ENCODE measurements around the gene GPR161.

- no peak for TF ChIP-seq CTCF (IDR thresholded peaks at IDR 0.05)
- TF ChIP-seq POLR2AphosphoS5 (IDR thresholded peaks at IDR 0.05) = no peak
- TF ChIP-seq POLR2A (IDR thresholded peaks at IDR 0.05) = no peak
Measured at GRCh38 chr1:168050307-168050706, 86.4 kb downstream of the GPR161 start.

Measured in gastroesophageal sphincter (tissue), 3 donors.